GM19397 (cell line): Measurements from ENCODE around the gene TTC7B.
A peak's percentile ranks its signal among the peaks of the same experiment; 100 is the strongest.
"Not testable (repeated sequence)": the region's sequence is repeated elsewhere in the genome, so short reads cannot be mapped to it uniquely, and the experiment has no call there.

Experiments used
- ATAC-seq: cut with Tn5 transposase; IDR thresholded peaks from one replicate; pipeline ENCODE4 v1.9.1; 2021; ENCODE audit warnings: mild to moderate bottlenecking, moderate library complexity; ENCODE audit not compliant: unreplicated experiment

TTC7B gene

GRCh38 chr14:90836692-90837063 is 20.4 kb upstream of the TTC7B start:
- ATAC-seq: no peak

- ATAC-seq: no peak
These were observed 15.6 kb upstream of the TTC7B start for GRCh38 chr14:90831821-90832220.

GRCh38 chr14:90830931-90831701 is 14.9 kb upstream of the TTC7B start:
- ATAC-seq: no peak

- ATAC-seq: no peak
These were observed 13.4 kb upstream of the TTC7B start for GRCh38 chr14:90829677-90830076.

- no peak for ATAC-seq
These were observed 12.6 kb upstream of the TTC7B start for GRCh38 chr14:90828642-90829487.

- ATAC-seq: peak; percentile 99
These were observed 11.8 kb upstream of the TTC7B start for GRCh38 chr14:90827919-90828610.

GRCh38 chr14:90823542-90823941 is 7.3 kb upstream of the TTC7B start:
- ATAC-seq: not testable (repeated sequence)

GRCh38 chr14:90820958-90821357 is 4.7 kb upstream of the TTC7B start:
- ATAC-seq: peak; percentile 59

- no peak for ATAC-seq
These were observed 3.6 kb upstream of the TTC7B start for GRCh38 chr14:90819734-90820393.

GRCh38 chr14:90818715-90819114 is 2.5 kb upstream of the TTC7B start:
- no peak for ATAC-seq

- no peak for ATAC-seq
These were observed 629 bp upstream of the TTC7B start for GRCh38 chr14:90816681-90817436.

GRCh38 chr14:90815572-90815821 is 733 bp downstream of the TTC7B start:
- no peak for ATAC-seq

- no peak for ATAC-seq
These were observed 1.2 kb downstream of the TTC7B start for GRCh38 chr14:90814806-90815571.

- ATAC-seq: no peak
These were observed 2.8 kb downstream of the TTC7B start for GRCh38 chr14:90813442-90813841.

- ATAC-seq: no peak
These were observed 4.1 kb downstream of the TTC7B start for GRCh38 chr14:90812109-90812508.

- ATAC-seq: no peak
These were observed 4.6 kb downstream of the TTC7B start for GRCh38 chr14:90811641-90812040.

GRCh38 chr14:90810806-90811205 is 5.4 kb downstream of the TTC7B start:
- no peak for ATAC-seq

- ATAC-seq: no peak
These were observed 6.5 kb downstream of the TTC7B start for GRCh38 chr14:90809530-90810312.
